Measurements from ENCODE around the gene TPD52L1.

TPD52L1 gene

DNA sequence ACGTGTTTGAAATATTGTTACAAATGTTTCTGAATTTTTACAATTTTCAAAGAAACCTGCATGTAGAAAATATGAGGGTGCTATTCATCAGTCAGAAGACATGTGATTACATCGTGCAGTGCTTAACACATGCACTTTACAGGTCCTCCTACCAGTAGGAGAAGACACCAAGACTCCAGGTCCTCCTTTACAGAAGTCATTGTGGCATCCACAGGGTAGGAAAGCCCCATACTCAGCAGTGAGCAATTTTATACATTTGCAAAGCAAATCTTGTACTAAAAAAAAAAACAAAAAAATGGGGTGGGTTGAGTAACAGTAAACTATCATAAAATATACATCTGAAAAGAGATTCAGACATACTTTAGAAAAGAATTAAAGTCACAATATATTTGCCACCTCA, 14.0 kb downstream of the TPD52L1 start:
- Histone ChIP-seq H3K4me3 (ENCODE audit: low read length) (no peak overlapping the region), H3K79me2 (ENCODE audit: low read length) (no peaks in the 10 kb centered on the region), H3K4me2 (ENCODE audit: low read length) (no peak overlapping the region), H3K9ac (ENCODE audit: low read length) (no peak overlapping the region), H3K4me1 (ENCODE audit: low read length) (no peaks in the 10 kb centered on the region), H3K27ac (ENCODE audit: low read length) (no peak overlapping the region), H4K20me1 (ENCODE audit: insufficient read depth, low read length) (no peaks in the 10 kb centered on the region), H3K27me3 (ENCODE audit: low read depth, low read length) (no peaks in the 10 kb centered on the region), H2AFZ (ENCODE audit: low read depth, low read length) (no peak overlapping the region), H3K36me3 (replicated peaks; ENCODE audit: low read depth, low read length) (no peaks in the 10 kb centered on the region), H3K9me3 (ENCODE audit: insufficient read depth, low read length) (no peaks in the 10 kb centered on the region)
- no peak for TF ChIP-seq EZH2phosphoT487 (IDR thresholded peaks at IDR 0.05; ENCODE audit: low read depth)
- no peak for TF ChIP-seq CTCF (IDR thresholded peaks at IDR 0.05; ENCODE audit: low read depth, low read length)

- no peak overlapping the region for H3K4me3 ChIP-seq (ENCODE audit: low read length)
- no peaks in the 10 kb centered on the region for H3K79me2 ChIP-seq (ENCODE audit: low read length)
- no peaks in the 10 kb centered on the region for H3K36me3 ChIP-seq (replicated peaks; ENCODE audit: low read depth, low read length)
- H3K4me1 ChIP-seq (ENCODE audit: low read length): no peaks in the 10 kb centered on the region
- H2AFZ ChIP-seq (ENCODE audit: low read depth, low read length): no peak overlapping the region
- no peak overlapping the region for H3K9ac ChIP-seq (ENCODE audit: low read length)
- no peak overlapping the region for H3K4me2 ChIP-seq (ENCODE audit: low read length)
- H4K20me1 ChIP-seq (ENCODE audit: insufficient read depth, low read length): no peaks in the 10 kb centered on the region
- H3K9me3 ChIP-seq (ENCODE audit: insufficient read depth, low read length): no peaks in the 10 kb centered on the region
- TF ChIP-seq EZH2phosphoT487 (IDR thresholded peaks at IDR 0.05; ENCODE audit: low read depth) (no peak), CTCF (IDR thresholded peaks at IDR 0.05; ENCODE audit: low read depth, low read length) (no peak)
- H3K27me3 ChIP-seq (ENCODE audit: low read depth, low read length): no peaks in the 10 kb centered on the region
- no peak overlapping the region for H3K27ac ChIP-seq (ENCODE audit: low read length)
Observed at GRCh38 chr6:125169058-125169457, 15.5 kb downstream of the TPD52L1 start.

- Histone ChIP-seq H3K4me3 (ENCODE audit: low read length) (no peak overlapping the region), H3K36me3 (replicated peaks; ENCODE audit: low read depth, low read length) (no peaks in the 10 kb centered on the region), H3K9ac (ENCODE audit: low read length) (no peak overlapping the region), H3K79me2 (ENCODE audit: low read length) (no peaks in the 10 kb centered on the region), H3K27ac (ENCODE audit: low read length) (no peak overlapping the region), H2AFZ (ENCODE audit: low read depth, low read length) (no peak overlapping the region), H3K27me3 (ENCODE audit: low read depth, low read length) (no peaks in the 10 kb centered on the region), H4K20me1 (ENCODE audit: insufficient read depth, low read length) (no peaks in the 10 kb centered on the region), H3K9me3 (ENCODE audit: insufficient read depth, low read length) (no peaks in the 10 kb centered on the region), H3K4me2 (ENCODE audit: low read length) (no peak overlapping the region), H3K4me1 (ENCODE audit: low read length) (no peaks in the 10 kb centered on the region)
- no peak for TF ChIP-seq CTCF (IDR thresholded peaks at IDR 0.05; ENCODE audit: low read depth, low read length)
Observed at GRCh38 chr6:125169522-125169921, 15.9 kb downstream of the TPD52L1 start.

DNA sequence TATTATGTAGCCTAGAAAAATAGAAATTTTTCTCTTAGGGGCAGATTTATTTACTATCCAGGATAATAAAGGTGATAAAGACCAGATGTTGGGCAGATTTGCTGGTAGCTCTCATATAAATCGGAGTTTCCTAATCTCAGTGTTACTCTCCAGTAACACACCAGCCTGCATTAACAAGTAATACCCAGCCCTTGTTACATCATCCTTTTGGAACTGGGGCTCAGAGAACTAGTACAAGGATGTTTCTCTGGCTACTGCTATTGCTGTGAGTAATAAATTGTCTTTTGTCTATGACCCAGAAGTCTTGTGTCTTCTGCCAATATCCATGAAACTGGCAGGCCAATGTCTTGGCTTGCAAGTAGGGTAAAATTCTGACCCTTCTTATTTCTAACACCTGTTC, 16.8 kb downstream of the TPD52L1 start:
- no peaks in the 10 kb centered on the region for H3K36me3 ChIP-seq (replicated peaks; ENCODE audit: low read depth, low read length)
- no peaks in the 10 kb centered on the region for H4K20me1 ChIP-seq (ENCODE audit: insufficient read depth, low read length)
- no peaks in the 10 kb centered on the region for H3K9me3 ChIP-seq (ENCODE audit: insufficient read depth, low read length)
- no peak for TF ChIP-seq CTCF (IDR thresholded peaks at IDR 0.05; ENCODE audit: low read depth, low read length)
- no peak for TF ChIP-seq EZH2phosphoT487 (IDR thresholded peaks at IDR 0.05; ENCODE audit: low read depth)
- no peak overlapping the region for H3K27ac ChIP-seq (ENCODE audit: low read length)
- no peak overlapping the region for H3K4me2 ChIP-seq (ENCODE audit: low read length)
- no peaks in the 10 kb centered on the region for H3K4me1 ChIP-seq (ENCODE audit: low read length)
- no peak overlapping the region for H2AFZ ChIP-seq (ENCODE audit: low read depth, low read length)
- H3K4me3 ChIP-seq (ENCODE audit: low read length): no peak overlapping the region
- H3K9ac ChIP-seq (ENCODE audit: low read length): no peak overlapping the region
- no peaks in the 10 kb centered on the region for H3K27me3 ChIP-seq (ENCODE audit: low read depth, low read length)
- no peaks in the 10 kb centered on the region for H3K79me2 ChIP-seq (ENCODE audit: low read length)

All from OCI-LY3 (cell line).